Measurements from ENCODE around the gene LDAF1.

Gene LDAF1

DNA sequence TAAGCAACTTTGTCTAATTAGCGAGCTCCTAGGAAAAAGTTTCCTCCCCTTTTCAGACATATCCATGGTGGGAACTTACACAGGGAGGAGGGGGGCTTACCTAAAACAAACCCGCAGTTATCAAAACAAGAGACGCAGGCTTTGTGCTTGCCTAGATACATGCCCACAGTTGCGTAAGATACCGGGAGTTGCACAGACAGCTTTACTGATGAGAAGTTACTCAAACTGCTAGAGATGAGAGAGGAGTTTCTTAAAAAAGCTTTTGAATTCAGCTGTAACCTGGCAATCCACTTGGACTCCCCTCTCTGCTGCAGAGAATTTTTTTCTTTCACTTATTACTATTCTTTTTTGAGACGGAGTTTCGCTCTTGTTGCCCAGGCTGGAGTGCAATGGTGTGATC, 59.7 kb downstream of the LDAF1 start:
- no peak for ATAC-seq
- TF ChIP-seq TOX (CRISPR knock-in tag; IDR thresholded peaks at IDR 0.05; ENCODE audit: borderline replicate concordance) (no peak), RARB (CRISPR knock-in tag; IDR thresholded peaks at IDR 0.05) (no peak), BACH2 (CRISPR knock-in tag; IDR thresholded peaks at IDR 0.05; ENCODE audit: borderline replicate concordance) (no peak), SNAI2 (CRISPR knock-in tag; IDR thresholded peaks at IDR 0.05) (no peak), CREB5 (CRISPR knock-in tag; IDR thresholded peaks at IDR 0.05; ENCODE audit: low read depth) (no peak), ESRRG (CRISPR knock-in tag; IDR thresholded peaks at IDR 0.05) (no peak), ZNF565 (CRISPR knock-in tag; conservative IDR thresholded peaks at IDR 0.05; ENCODE audit: low read depth) (no peak), ZFP30 (CRISPR knock-in tag; IDR thresholded peaks at IDR 0.05) (no peak), ISL1 (CRISPR knock-in tag; IDR thresholded peaks at IDR 0.05) (no peak), ZNF70 (CRISPR knock-in tag; IDR thresholded peaks at IDR 0.05) (no peak), PATZ1 (CRISPR knock-in tag; IDR thresholded peaks at IDR 0.05; ENCODE audit: borderline replicate concordance) (no peak), ZC3H10 (CRISPR knock-in tag; IDR thresholded peaks at IDR 0.05) (no peak), CSRNP3 (CRISPR knock-in tag; IDR thresholded peaks at IDR 0.05) (no peak), CSDC2 (CRISPR knock-in tag; IDR thresholded peaks at IDR 0.05) (no peak), TCF4 (CRISPR knock-in tag; IDR thresholded peaks at IDR 0.05; ENCODE audit: borderline replicate concordance) (no peak), ZFP3 (CRISPR knock-in tag; IDR thresholded peaks at IDR 0.05) (no peak), PPARA (CRISPR knock-in tag; IDR thresholded peaks at IDR 0.05; ENCODE audit: borderline replicate concordance) (no peak), GLIS3 (CRISPR knock-in tag; IDR thresholded peaks at IDR 0.05) (no peak)
- TF ChIP-seq, protein P1, sequence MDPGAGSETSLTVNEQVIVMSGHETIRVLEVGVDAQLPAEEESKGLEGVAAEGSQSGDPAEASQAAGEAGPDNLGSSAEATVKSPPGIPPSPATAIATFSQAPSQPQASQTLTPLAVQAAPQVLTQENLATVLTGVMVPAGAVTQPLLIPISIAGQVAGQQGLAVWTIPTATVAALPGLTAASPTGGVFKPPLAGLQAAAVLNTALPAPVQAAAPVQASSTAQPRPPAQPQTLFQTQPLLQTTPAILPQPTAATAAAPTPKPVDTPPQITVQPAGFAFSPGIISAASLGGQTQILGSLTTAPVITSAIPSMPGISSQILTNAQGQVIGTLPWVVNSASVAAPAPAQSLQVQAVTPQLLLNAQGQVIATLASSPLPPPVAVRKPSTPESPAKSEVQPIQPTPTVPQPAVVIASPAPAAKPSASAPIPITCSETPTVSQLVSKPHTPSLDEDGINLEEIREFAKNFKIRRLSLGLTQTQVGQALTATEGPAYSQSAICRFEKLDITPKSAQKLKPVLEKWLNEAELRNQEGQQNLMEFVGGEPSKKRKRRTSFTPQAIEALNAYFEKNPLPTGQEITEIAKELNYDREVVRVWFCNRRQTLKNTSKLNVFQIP (CRISPR knock-in tag; IDR thresholded peaks at IDR 0.05; ENCODE audit: borderline replicate concordance, low read depth) = no peak

GRCh38 chr16:21219551-21219950, 61.1 kb downstream of the LDAF1 start:
- no peak for ATAC-seq
- TF ChIP-seq ISL1 (CRISPR knock-in tag; IDR thresholded peaks at IDR 0.05) = no peak
- TF ChIP-seq TOX (CRISPR knock-in tag; IDR thresholded peaks at IDR 0.05; ENCODE audit: borderline replicate concordance) = no peak
- TF ChIP-seq BACH2 (CRISPR knock-in tag; IDR thresholded peaks at IDR 0.05; ENCODE audit: borderline replicate concordance) = no peak
- no peak for TF ChIP-seq SNAI2 (CRISPR knock-in tag; IDR thresholded peaks at IDR 0.05)
- TF ChIP-seq GLIS3 (CRISPR knock-in tag; IDR thresholded peaks at IDR 0.05) = no peak
- TF ChIP-seq OSR1 (CRISPR knock-in tag; IDR thresholded peaks at IDR 0.05) = no peak
- no peak for TF ChIP-seq CSDC2 (CRISPR knock-in tag; IDR thresholded peaks at IDR 0.05)
- no peak for TF ChIP-seq PPARA (CRISPR knock-in tag; IDR thresholded peaks at IDR 0.05; ENCODE audit: borderline replicate concordance)
- TF ChIP-seq RARB (CRISPR knock-in tag; IDR thresholded peaks at IDR 0.05) = no peak
- TF ChIP-seq, protein P1 (CRISPR knock-in tag; IDR thresholded peaks at IDR 0.05; ENCODE audit: borderline replicate concordance, low read depth) = no peak
- no peak for TF ChIP-seq ZC3H10 (CRISPR knock-in tag; IDR thresholded peaks at IDR 0.05)
- TF ChIP-seq TCF4 (CRISPR knock-in tag; IDR thresholded peaks at IDR 0.05; ENCODE audit: borderline replicate concordance) = no peak

GRCh38 chr16:21222495-21223337, 64.2 kb downstream of the LDAF1 start:
- TF ChIP-seq TCF4 (CRISPR knock-in tag; IDR thresholded peaks at IDR 0.05; ENCODE audit: borderline replicate concordance) (no peak), ZC3H10 (CRISPR knock-in tag; IDR thresholded peaks at IDR 0.05) (no peak), PPARA (CRISPR knock-in tag; IDR thresholded peaks at IDR 0.05; ENCODE audit: borderline replicate concordance) (no peak), ZNF8 (CRISPR knock-in tag; IDR thresholded peaks at IDR 0.05) (no peak)
- no peak for ATAC-seq
